ENCODE data around the gene DRGX.

DRGX gene

DNA sequence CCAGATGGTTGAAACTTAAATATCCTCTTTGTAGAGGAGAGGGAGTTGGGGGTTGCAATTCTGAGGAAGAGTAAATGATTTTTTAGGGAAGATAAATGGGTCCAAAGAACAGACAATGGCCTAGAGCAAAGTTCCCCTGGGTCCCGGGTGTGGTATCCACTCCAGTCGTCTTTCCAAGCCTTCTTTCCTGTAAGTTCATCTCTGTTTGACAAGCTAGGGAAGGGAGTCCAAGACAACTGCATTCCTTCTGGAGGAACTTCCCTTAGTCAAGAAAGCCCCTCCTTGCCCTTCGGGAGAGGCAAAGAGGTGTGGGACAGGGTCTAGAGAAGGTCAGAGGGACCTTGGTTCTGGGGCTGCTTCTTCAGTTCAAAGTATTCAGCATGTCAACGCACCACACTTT, 63.6 kb downstream of the DRGX start:
- no peak for DNase-seq (ENCODE audit: low read depth in 1 of 2, low spot score in 1 of 2)
- H3K27me3 ChIP-seq (ENCODE audit: insufficient read depth, poor library complexity, severe bottlenecking), result no peaks in the 10 kb centered on the region
- TF ChIP-seq, protein P1, sequence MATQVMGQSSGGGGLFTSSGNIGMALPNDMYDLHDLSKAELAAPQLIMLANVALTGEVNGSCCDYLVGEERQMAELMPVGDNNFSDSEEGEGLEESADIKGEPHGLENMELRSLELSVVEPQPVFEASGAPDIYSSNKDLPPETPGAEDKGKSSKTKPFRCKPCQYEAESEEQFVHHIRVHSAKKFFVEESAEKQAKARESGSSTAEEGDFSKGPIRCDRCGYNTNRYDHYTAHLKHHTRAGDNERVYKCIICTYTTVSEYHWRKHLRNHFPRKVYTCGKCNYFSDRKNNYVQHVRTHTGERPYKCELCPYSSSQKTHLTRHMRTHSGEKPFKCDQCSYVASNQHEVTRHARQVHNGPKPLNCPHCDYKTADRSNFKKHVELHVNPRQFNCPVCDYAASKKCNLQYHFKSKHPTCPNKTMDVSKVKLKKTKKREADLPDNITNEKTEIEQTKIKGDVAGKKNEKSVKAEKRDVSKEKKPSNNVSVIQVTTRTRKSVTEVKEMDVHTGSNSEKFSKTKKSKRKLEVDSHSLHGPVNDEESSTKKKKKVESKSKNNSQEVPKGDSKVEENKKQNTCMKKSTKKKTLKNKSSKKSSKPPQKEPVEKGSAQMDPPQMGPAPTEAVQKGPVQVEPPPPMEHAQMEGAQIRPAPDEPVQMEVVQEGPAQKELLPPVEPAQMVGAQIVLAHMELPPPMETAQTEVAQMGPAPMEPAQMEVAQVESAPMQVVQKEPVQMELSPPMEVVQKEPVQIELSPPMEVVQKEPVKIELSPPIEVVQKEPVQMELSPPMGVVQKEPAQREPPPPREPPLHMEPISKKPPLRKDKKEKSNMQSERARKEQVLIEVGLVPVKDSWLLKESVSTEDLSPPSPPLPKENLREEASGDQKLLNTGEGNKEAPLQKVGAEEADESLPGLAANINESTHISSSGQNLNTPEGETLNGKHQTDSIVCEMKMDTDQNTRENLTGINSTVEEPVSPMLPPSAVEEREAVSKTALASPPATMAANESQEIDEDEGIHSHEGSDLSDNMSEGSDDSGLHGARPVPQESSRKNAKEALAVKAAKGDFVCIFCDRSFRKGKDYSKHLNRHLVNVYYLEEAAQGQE (IDR thresholded peaks at IDR 0.05; ENCODE audit: insufficient replicate concordance, low read depth), result no peak
- TF ChIP-seq POLR2AphosphoS5 (IDR thresholded peaks at IDR 0.05; ENCODE audit: low read depth), result no peak
- TF ChIP-seq GABPA (IDR thresholded peaks at IDR 0.05; ENCODE audit: low read depth), result no peak
- no peak for TF ChIP-seq CTCF (IDR thresholded peaks at IDR 0.05; ENCODE audit: insufficient read depth, low read length)
- TF ChIP-seq SPI1 (IDR thresholded peaks at IDR 0.05; ENCODE audit: borderline replicate concordance, low read depth), result no peak
- no peak overlapping the region for H3K4me3 ChIP-seq (replicated peaks; ENCODE audit: insufficient read depth, low read length)
- no peak overlapping the region for H3K27ac ChIP-seq (replicated peaks)

DNA sequence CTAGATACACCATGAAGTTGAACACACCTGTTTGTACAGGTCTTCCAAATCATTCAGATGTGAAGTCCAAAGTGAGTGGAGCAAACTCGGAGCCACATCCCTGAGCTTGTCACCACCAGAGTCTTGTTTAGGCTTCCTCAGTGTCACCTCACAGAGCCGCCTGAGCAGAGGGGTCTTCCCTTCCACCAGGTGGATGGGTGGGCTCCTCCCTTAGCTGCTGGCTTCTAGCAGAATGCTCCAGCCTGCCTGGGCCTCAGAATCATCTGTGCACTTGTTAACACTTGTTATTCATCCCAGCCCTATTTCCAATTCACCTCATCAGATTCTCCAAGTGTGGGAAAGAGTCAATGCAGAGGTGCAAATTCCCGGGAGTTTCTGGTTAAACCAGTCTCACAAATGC, 64.5 kb downstream of the DRGX start:
- no peak overlapping the region for H3K27ac ChIP-seq (replicated peaks)
- H3K27me3 ChIP-seq (ENCODE audit: insufficient read depth, poor library complexity, severe bottlenecking), result no peaks in the 10 kb centered on the region
- no peak for DNase-seq (ENCODE audit: low read depth in 1 of 2, low spot score in 1 of 2)
- TF ChIP-seq GABPA (IDR thresholded peaks at IDR 0.05; ENCODE audit: low read depth) (no peak), SPI1 (IDR thresholded peaks at IDR 0.05; ENCODE audit: borderline replicate concordance, low read depth) (no peak), POLR2AphosphoS5 (IDR thresholded peaks at IDR 0.05; ENCODE audit: low read depth) (no peak), CTCF (IDR thresholded peaks at IDR 0.05; ENCODE audit: insufficient read depth, low read length) (no peak)
- TF ChIP-seq, protein P1 (IDR thresholded peaks at IDR 0.05; ENCODE audit: insufficient replicate concordance, low read depth), result no peak
- no peak overlapping the region for H3K4me3 ChIP-seq (replicated peaks; ENCODE audit: insufficient read depth, low read length)

DNA sequence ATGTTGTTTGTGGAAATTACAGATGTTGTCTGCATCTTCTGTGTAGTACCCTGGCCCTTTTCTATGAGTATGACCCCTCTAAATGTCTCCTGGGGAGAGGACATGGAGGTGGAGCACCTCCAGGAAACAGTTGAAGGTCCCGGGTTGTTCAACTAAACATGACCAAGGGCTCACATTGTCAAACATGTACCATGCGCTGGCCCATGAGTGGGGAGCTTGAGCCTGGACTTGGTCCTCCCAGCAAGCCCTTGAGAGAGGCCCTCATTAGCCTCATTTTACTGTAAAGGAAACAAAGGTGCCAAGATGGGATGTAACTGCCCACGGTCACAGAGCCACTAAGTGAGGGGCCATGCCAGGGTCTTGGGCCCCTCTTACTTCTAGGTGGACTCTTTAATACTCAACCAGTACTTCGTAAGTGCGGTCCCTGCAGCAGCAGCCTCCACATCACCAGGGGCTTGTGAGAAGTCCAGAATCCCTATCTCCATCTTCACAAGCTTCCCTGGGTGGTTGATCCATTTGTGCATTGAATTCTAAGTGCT, 65.7 kb downstream of the DRGX start:
- Histone ChIP-seq H3K4me3 (replicated peaks; ENCODE audit: insufficient read depth, low read length) (no peak overlapping the region), H3K27ac (replicated peaks) (no peak overlapping the region), H3K27me3 (ENCODE audit: insufficient read depth, poor library complexity, severe bottlenecking) (no peaks in the 10 kb centered on the region)
- TF ChIP-seq POLR2AphosphoS5 (IDR thresholded peaks at IDR 0.05; ENCODE audit: low read depth), result no peak
- TF ChIP-seq, protein P1 (IDR thresholded peaks at IDR 0.05; ENCODE audit: insufficient replicate concordance, low read depth), result no peak
- TF ChIP-seq CTCF (IDR thresholded peaks at IDR 0.05; ENCODE audit: insufficient read depth, low read length), result no peak
- no peak for TF ChIP-seq GABPA (IDR thresholded peaks at IDR 0.05; ENCODE audit: low read depth)
- TF ChIP-seq SPI1 (IDR thresholded peaks at IDR 0.05; ENCODE audit: borderline replicate concordance, low read depth), result no peak
- DNase-seq (ENCODE audit: low read depth in 1 of 2, low spot score in 1 of 2), result no peak
